Sigmoid colon (tissue), 7 donors: ENCODE results near the gene JOSD2. TPM values are rescaled to one million over a fixed set of nuclear protein-coding genes. Genes with fewer than 3 reads are reported as not detected.
"Not testable (repeated sequence)": the region's sequence is repeated elsewhere in the genome, so short reads cannot be mapped to it uniquely, and the experiment has no call there.

Source experiments
- DNase-seq: peaks from one replicate; pipeline ENCODE4 v3.0.0-alpha.2; 2019
- H3K27ac ChIP-seq, 4 donors: fragments of 200-600 bp; sonication (generic); one replicate each; pipeline ENCODE4 v1.5.1; 2016 to 2019; ENCODE audit warnings: mild to moderate bottlenecking in 1 of 4
- H3K27me3 ChIP-seq, 3 donors: fragments of 200-600 bp; sonication (generic); one replicate each; pipeline ENCODE4 v1.5.1; 2019; ENCODE audit warnings: mild to moderate bottlenecking in 1 of 3
- H3K36me3 ChIP-seq, 4 donors: fragments of 200-600 bp; sonication (generic); one replicate each; pipeline ENCODE4 v1.5.1; 2016 to 2019
- H3K4me1 ChIP-seq, 4 donors: fragments of 200-600 bp; sonication (generic); one replicate each; pipeline ENCODE4 v1.5.1; 2017 to 2019
- H3K4me3 ChIP-seq, 4 donors: fragments of 200-600 bp; sonication (generic); one replicate each; pipeline ENCODE4 v1.5.1; 2017 to 2019; ENCODE audit warnings: mild to moderate bottlenecking in 2 of 4, moderate library complexity in 1 of 4
- H3K9me3 ChIP-seq, 4 donors: fragments of 200-600 bp in 3 of 4; sonication (generic) in 3 of 4; one replicate each; pipeline versions ENCODE4 v1.5.1 to v1.6.1; 2013 to 2019
- CTCF ChIP-seq, 4 experiments: fragments of 450-650 bp in 3 of 4; fragments of 200-600 bp in 1 of 4; IDR thresholded peaks; one replicate each; pipeline ENCODE4 v1.5.1; 2016 to 2019; ENCODE audit warnings: antibody characterized with exemption in 4 of 4, mild to moderate bottlenecking in 3 of 4, moderate library complexity in 2 of 4
- EP300 ChIP-seq, 4 donors: sonication (generic); formaldehyde crosslinking; IDR thresholded peaks; one replicate each; pipeline ENCODE4 v1.6.1; 2017; ENCODE audit warnings: antibody characterized with exemption in 4 of 4
- POLR2A ChIP-seq, 2 donors: fragments of 450-650 bp; IDR thresholded peaks; one replicate each; pipeline ENCODE4 v1.6.1; 2016; ENCODE audit warnings: antibody characterized with exemption in 2 of 2, mild to moderate bottlenecking in 2 of 2, moderate library complexity in 2 of 2
- POLR2AphosphoS5 ChIP-seq, 4 donors: sonication (generic); formaldehyde crosslinking; IDR thresholded peaks; one replicate each; pipeline ENCODE4 v1.6.1; 2017; ENCODE audit warnings: antibody characterized with exemption in 4 of 4
- WGBS, 2 donors: extraction: QIAGEN DNeasy Blood & Tissue Kit; methylation state at CpG; one replicate each; pipeline ENCODE4 v1.1.7; 2013; 5-methylcytosine and 5-hydroxymethylcytosine counted together
- intact Hi-C: fragments of 100-400 bp; cut with DNase I; formaldehyde crosslinking; loops from one replicate; pipeline ENCODE4 v1.15.1; 2023
- polyA plus RNA-seq, 3 donors: library from polyadenylated mRNA; stranded (reverse); fragments of 200-250 nt; gene quantifications; one replicate each; pipeline ENCODE4 v1.2.3, GENCODE V29; 2013
- total RNA-seq, 4 donors: library from RNA; depleted of rRNA; stranded (reverse); fragments of >200 nt; gene quantifications; one replicate each; pipeline ENCODE4 v1.1.0, GENCODE V29; 2016
- donor health status: healthy with polysubstance abuse.
- donor health status: Bipolar disorder and iron deficiency.
- donor health status: healthy.

The JOSD2 gene
- total and polyA plus RNA-seq, 7 donors: 23.5 to 85.1 (median 47.9) TPM

GRCh38 chr19:50476907-50477238 lies 34.1 kb downstream of the JOSD2 start:
- Histone ChIP-seq H3K4me3 (peak overlapping the region; percentile 75 to 95 (median 88)), H3K9me3 (no peaks in the 10 kb centered on the region), H3K27ac (peak overlapping the region; percentile 76 to 81 (median 80)), H3K27me3 (no peaks in the 10 kb centered on the region), H3K4me1 (peaks cover 0 to 26% (median 15%) of the 10 kb centered on the region in 4 donors), H3K36me3 (peaks cover 12 to 36% (median 18%) of the 10 kb centered on the region in 4 donors)
- WGBS, 2 donors: 17 to 19% methylated on average over 20 of the region's 20 CpGs
- no peak for DNase-seq
- intact Hi-C loops: loop anchor here (1.0 to 2.0 kb wide), 2 partner anchors 34 to 100 kb away; partner anchors contain the start of genes JOSD2 and NR1H2
- no peak for TF ChIP-seq POLR2A (IDR thresholded peaks at IDR 0.05)
- TF ChIP-seq CTCF (IDR thresholded peaks at IDR 0.05): no peak
- TF ChIP-seq EP300 (IDR thresholded peaks at IDR 0.05): no peak
- no peak for TF ChIP-seq POLR2AphosphoS5 (IDR thresholded peaks at IDR 0.05)

GRCh38 chr19:50476224-50476906 lies 34.6 kb downstream of the JOSD2 start, which contains the start of the genes EMC10 and GARIN5A:
TSS of gene EMC10 (plus strand) at chr19:50476507. CDS start at chr19:50476545, 38 bp downstream.
TSS of gene GARIN5A (minus strand) at chr19:50476848. CDS start at chr19:50476388, 460 bp downstream.
- TF ChIP-seq POLR2AphosphoS5 (IDR thresholded peaks at IDR 0.05) (peak in 3 of 4 donors; percentile 74 to 87 (median 80)), CTCF (IDR thresholded peaks at IDR 0.05) (no peak), POLR2A (IDR thresholded peaks at IDR 0.05) (peak in 1 of 2 donors; percentile 38), EP300 (IDR thresholded peaks at IDR 0.05) (peak in 1 of 4 donors; percentile 70)
- 2% methylated on average over 58 of the region's 58 CpGs for WGBS, 2 donors

GRCh38 chr19:50475736-50476223 lies 35.2 kb downstream of the JOSD2 start:
- no peak for DNase-seq
- TF ChIP-seq EP300 (IDR thresholded peaks at IDR 0.05) (no peak), POLR2A (IDR thresholded peaks at IDR 0.05) (no peak), POLR2AphosphoS5 (IDR thresholded peaks at IDR 0.05) (no peak), CTCF (IDR thresholded peaks at IDR 0.05) (no peak)
- peak overlapping the region; percentile 76 to 81 (median 80) for H3K27ac ChIP-seq
- intact Hi-C loops: loop anchor here (1.0 to 2.0 kb wide), 2 partner anchors 36 to 99 kb away; partner anchors contain the start of genes JOSD2 and NR1H2
- H3K9me3 ChIP-seq: no peaks in the 10 kb centered on the region
- H3K4me3 ChIP-seq: peak overlapping the region in 3 of 4 donors; percentile 75 to 95 (median 89)
- no peaks in the 10 kb centered on the region for H3K27me3 ChIP-seq
- H3K36me3 ChIP-seq: peaks cover 5 to 25% (median 11%) of the 10 kb centered on the region in 4 donors
- 76 to 79% methylated on average over 29 of the region's 29 CpGs for WGBS, 2 donors
- peaks cover 0 to 26% (median 15%) of the 10 kb centered on the region in 4 donors for H3K4me1 ChIP-seq

More at GRCh38 chr19:50476224-50476906, 34.6 kb downstream of the JOSD2 start, which contains the start of the genes EMC10 and GARIN5A:
- H3K36me3 ChIP-seq: peaks cover 10 to 31% (median 14%) of the 10 kb centered on the region in 4 donors
- intact Hi-C loops: loop anchor here (1.0 to 2.0 kb wide), 2 partner anchors 35 to 100 kb away; partner anchors contain the start of genes JOSD2 and NR1H2
- peaks cover 0 to 26% (median 15%) of the 10 kb centered on the region in 4 donors for H3K4me1 ChIP-seq
- peak within 1 kb of the TSS; percentile 75 to 95 (median 88) for H3K4me3 ChIP-seq
- H3K27me3 ChIP-seq: no peaks in the 10 kb centered on the region
- peak within 1 kb of the TSS; percentile 76 to 81 (median 80) for H3K27ac ChIP-seq
- peak; percentile 95 for DNase-seq
- H3K9me3 ChIP-seq: no peaks in the 10 kb centered on the region

GRCh38 chr19:50475101-50475568 lies 35.9 kb downstream of the JOSD2 start:
- TF ChIP-seq EP300 (IDR thresholded peaks at IDR 0.05): no peak
- TF ChIP-seq CTCF (IDR thresholded peaks at IDR 0.05): no peak
- TF ChIP-seq POLR2AphosphoS5 (IDR thresholded peaks at IDR 0.05): no peak
- no peak for TF ChIP-seq POLR2A (IDR thresholded peaks at IDR 0.05)
- 82 to 85% methylated on average over 12 of the region's 12 CpGs for WGBS, 2 donors
- H3K9me3 ChIP-seq: no peaks in the 10 kb centered on the region
- peaks cover 0 to 18% (median 6%) of the 10 kb centered on the region in 4 donors for H3K36me3 ChIP-seq
- no peaks in the 10 kb centered on the region for H3K27me3 ChIP-seq
- H3K4me3 ChIP-seq: no peak overlapping the region
- H3K27ac ChIP-seq: no peak overlapping the region
- intact Hi-C loops: no loop called here
- no peak for DNase-seq
- H3K4me1 ChIP-seq: peaks cover 0 to 26% (median 15%) of the 10 kb centered on the region in 4 donors

GRCh38 chr19:50473336-50473735 lies 37.7 kb downstream of the JOSD2 start:
- H3K27me3 ChIP-seq, intact Hi-C loops, H3K4me3 ChIP-seq, H3K27ac ChIP-seq, H3K36me3 ChIP-seq, H3K9me3 ChIP-seq, DNase-seq: not testable (repeated sequence)
- peaks cover 0 to 17% (median 13%) of the 10 kb centered on the region in 4 donors for H3K4me1 ChIP-seq
- WGBS, 2 donors: 66 to 76% methylated on average over 3 of the region's 3 CpGs
